Cardiac fibroblast (primary cell): Measurements from ENCODE around the gene LRP8.
A peak's percentile ranks its signal among the peaks of the same experiment; 100 is the strongest.

ENCODE experiments used
- DNase-seq, 2 donors: peaks; one replicate each; pipeline versions ENCODE4 v3.0.0 to v3.0.0-alpha.2; 2010; ENCODE audit warnings: low read depth in 2 of 2
- H3K4me3 ChIP-seq, 2 donors: replicated peaks in 1 of 2; 1 replicate in 1 of 2; 2 replicates in 1 of 2; pipeline ENCODE4 v1.5.1; 2011; ENCODE audit warnings: low read depth in 2 of 2, low read length in 2 of 2, mild to moderate bottlenecking in 2 of 2, moderate library complexity in 1 of 2
- CTCF ChIP-seq: IDR thresholded peaks from one replicate; pipeline ENCODE4 v1.5.1; 2011; ENCODE audit warnings: low read depth, mild to moderate bottlenecking, low read length, inconsistent platforms

Gene LRP8

GRCh38 chr1:53270107-53270506 lies 57.8 kb downstream of the LRP8 start:
- no peak for DNase-seq
- no peak overlapping the region for H3K4me3 ChIP-seq
- TF ChIP-seq CTCF = no peak

- TF ChIP-seq CTCF = no peak
- no peak overlapping the region for H3K4me3 ChIP-seq
- no peak for DNase-seq
Measured at GRCh38 chr1:53267761-53268160, 60.1 kb downstream of the LRP8 start.

- no peak for TF ChIP-seq CTCF
- no peak overlapping the region for H3K4me3 ChIP-seq
- peak; percentile 16 to 17 for DNase-seq
Measured at GRCh38 chr1:53266038-53266437, 61.8 kb downstream of the LRP8 start.

- DNase-seq = no peak
- TF ChIP-seq CTCF = no peak
- H3K4me3 ChIP-seq = no peak overlapping the region
Measured at GRCh38 chr1:53265581-53265980, 62.3 kb downstream of the LRP8 start.

GRCh38 chr1:53264048-53264447 lies 63.8 kb downstream of the LRP8 start:
- no peak overlapping the region for H3K4me3 ChIP-seq
- no peak for DNase-seq

GRCh38 chr1:53262000-53262399 lies 65.9 kb downstream of the LRP8 start:
- no peak for DNase-seq
- H3K4me3 ChIP-seq = no peak overlapping the region
- no peak for TF ChIP-seq CTCF

More at GRCh38 chr1:53264048-53264447, 63.8 kb downstream of the LRP8 start:
- TF ChIP-seq CTCF = no peak

GRCh38 chr1:53260631-53261247 lies 67.1 kb downstream of the LRP8 start:
- TF ChIP-seq CTCF = no peak
- H3K4me3 ChIP-seq = no peak overlapping the region
- no peak for DNase-seq
